BLaER1 treated with 17β-estradiol and CSF1 and Interleukin-3, amounts not matched to agents 10 nM and 100 nM (cell line): Measurements from ENCODE around the gene MPHOSPH9.

Source experiments
- H3K27ac ChIP-seq, 11 experiments: shearing (Covaris generic); formaldehyde crosslinking; 2 replicates each; pipeline ENCODE4 v1.8.1; 2022
- H3K27me3 ChIP-seq, 11 experiments: shearing (Covaris generic); formaldehyde crosslinking; 2 replicates each; pipeline ENCODE4 v1.8.1; 2022
- H3K36me3 ChIP-seq, 11 experiments: shearing (Covaris generic); formaldehyde crosslinking; 2 replicates each; pipeline ENCODE4 v1.8.1; 2022
- H3K4me1 ChIP-seq, 10 experiments: shearing (Covaris generic); formaldehyde crosslinking; 2 replicates each; pipeline ENCODE4 v1.8.1; 2022
- H3K4me2 ChIP-seq, 11 experiments: shearing (Covaris generic); formaldehyde crosslinking; 2 replicates each; pipeline ENCODE4 v1.8.1; 2022
- H3K4me3 ChIP-seq, 10 experiments: shearing (Covaris generic); formaldehyde crosslinking; 2 replicates each; pipeline ENCODE4 v1.8.1; 2022
- H3K9ac ChIP-seq, 11 experiments: shearing (Covaris generic); formaldehyde crosslinking; 2 replicates each; pipeline ENCODE4 v1.8.1; 2022
- H3K9me3 ChIP-seq, 11 experiments: shearing (Covaris generic); formaldehyde crosslinking; replicated peaks in 1 of 11; 2 replicates each; pipeline ENCODE4 v1.8.1; 2022
- H4K20me1 ChIP-seq, 11 experiments: shearing (Covaris generic); formaldehyde crosslinking; 2 replicates each; pipeline ENCODE4 v1.8.1; 2022
- Cebpa-rat ChIP-seq, 11 experiments: shearing (Covaris generic); IDR thresholded peaks; 2 replicates each; pipeline ENCODE4 v1.8.1; 2022

The MPHOSPH9 gene

DNA sequence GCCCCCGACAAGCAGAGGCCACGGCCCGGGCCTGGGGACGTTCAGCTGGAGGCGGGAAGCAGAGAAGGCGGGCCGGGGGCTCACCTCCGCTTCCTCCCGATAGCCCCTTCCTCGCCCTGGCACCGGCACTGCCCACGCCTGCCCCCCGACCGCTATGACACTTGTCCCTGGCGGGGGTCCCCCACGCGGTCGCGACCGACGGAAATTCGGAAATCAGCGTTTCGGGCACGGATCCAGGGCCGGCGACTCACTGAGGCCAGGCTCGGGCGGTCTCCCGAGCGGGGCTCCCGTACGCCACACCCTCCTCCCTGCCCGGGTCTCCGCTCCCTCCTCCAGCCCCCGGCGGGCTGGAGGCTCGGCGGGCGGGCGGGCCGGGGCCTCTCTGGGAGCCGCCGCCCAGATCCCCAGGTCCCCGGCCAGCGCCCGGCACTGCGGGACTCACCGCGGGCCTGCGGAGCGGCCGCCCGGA is 82.6 kb downstream of the MPHOSPH9 start:
- H3K4me1 ChIP-seq = peaks cover 30 to 58% (median 42%) of the 10 kb centered on the region in 10 experiments
- no peak for TF ChIP-seq Cebpa-rat (IDR thresholded peaks at IDR 0.05)
- H3K9ac ChIP-seq = peak overlapping the region; percentile 70 to 88 (median 81)
- H3K27ac ChIP-seq = peak overlapping the region; percentile 9 to 75 (median 69); a peak in 20 of 22 replicates
- H4K20me1 ChIP-seq = peaks cover 0 to 23% (median 0%) of the 10 kb centered on the region in 11 experiments; a peak in 6 of 22 replicates
- peaks cover 32 to 49% (median 44%) of the 10 kb centered on the region in 11 experiments for H3K27me3 ChIP-seq
- H3K4me2 ChIP-seq = peak overlapping the region; percentile 83 to 100 (median 99)
- H3K4me3 ChIP-seq = peak overlapping the region; percentile 66 to 82 (median 77)
- no peaks in the 10 kb centered on the region for H3K9me3 ChIP-seq
- H3K36me3 ChIP-seq = peaks cover 2 to 21% (median 11%) of the 10 kb centered on the region in 11 experiments; a peak in 20 of 22 replicates

DNA sequence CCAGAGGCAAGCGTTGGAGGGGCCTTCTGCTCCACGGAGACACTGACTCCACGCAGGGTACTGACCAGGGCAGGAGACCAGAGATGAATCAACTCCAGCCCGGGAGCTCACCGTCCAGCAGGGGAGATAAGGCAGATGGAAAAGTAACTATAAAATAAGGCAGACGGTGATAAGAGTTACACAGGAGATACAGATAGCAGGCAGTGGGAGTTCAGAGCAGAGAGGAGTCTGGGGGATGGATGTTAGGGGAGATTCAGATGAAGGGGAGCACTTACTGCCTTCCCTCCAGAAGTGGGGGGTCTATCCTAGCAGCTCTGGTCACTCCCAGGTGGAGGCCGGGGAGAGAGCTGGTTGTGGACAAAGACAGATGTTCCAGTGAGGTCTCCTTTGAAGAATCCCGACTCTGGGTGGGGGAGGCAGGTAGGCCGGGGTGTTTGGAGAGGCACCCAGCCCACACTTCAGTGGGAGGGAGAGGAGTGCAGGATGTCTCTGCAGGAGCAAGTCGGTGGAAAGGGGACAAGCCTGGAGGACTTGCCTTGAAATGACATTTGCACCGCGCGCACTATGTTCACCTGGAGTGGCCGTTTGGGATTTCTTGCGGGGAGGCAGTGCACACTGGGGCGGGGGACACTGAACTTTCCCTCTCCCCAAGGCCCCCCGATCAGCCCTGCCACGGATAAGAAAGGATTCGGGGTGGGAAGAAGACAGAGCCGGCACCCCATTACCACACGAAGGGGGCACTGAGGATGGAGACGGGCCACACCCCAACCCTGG is 83.3 kb downstream of the MPHOSPH9 start:
- Histone ChIP-seq H3K9ac (peak overlapping the region; percentile 70 to 88 (median 81)), H3K4me1 (peaks cover 30 to 65% (median 49%) of the 10 kb centered on the region in 10 experiments), H3K36me3 (peaks cover 0 to 15% (median 5%) of the 10 kb centered on the region in 11 experiments; a peak in 9 of 22 replicates), H3K27me3 (peaks cover 32 to 49% (median 44%) of the 10 kb centered on the region in 11 experiments), H3K4me3 (peak overlapping the region; percentile 66 to 82 (median 77)), H4K20me1 (peaks cover 0 to 23% (median 0%) of the 10 kb centered on the region in 11 experiments; a peak in 6 of 22 replicates), H3K4me2 (peak overlapping the region; percentile 83 to 100 (median 99)), H3K9me3 (no peaks in the 10 kb centered on the region), H3K27ac (peak overlapping the region in 10 of 11 experiments; percentile 9 to 75 (median 70); a peak in 17 of 22 replicates)
- no peak for TF ChIP-seq Cebpa-rat (IDR thresholded peaks at IDR 0.05)

DNA sequence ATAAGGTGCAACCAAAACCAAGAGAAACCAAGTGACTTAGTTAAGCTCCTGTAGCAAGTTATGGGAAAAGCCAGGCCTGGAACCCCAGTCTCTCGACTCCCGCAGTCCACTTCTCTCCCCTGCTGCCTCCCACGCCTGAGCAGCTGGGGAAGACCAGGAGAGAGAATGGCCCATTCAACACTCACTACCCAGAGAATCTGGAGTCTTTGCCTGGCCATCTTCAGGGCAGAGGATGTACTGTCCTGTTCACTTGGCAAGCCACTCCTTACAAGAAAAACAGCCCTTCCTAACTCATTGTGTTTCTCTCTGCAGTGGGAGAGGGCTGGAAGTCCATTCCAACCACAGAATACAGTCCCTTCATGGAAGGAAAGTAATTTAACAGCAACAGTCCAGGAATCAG is 83.9 kb downstream of the MPHOSPH9 start:
- peaks cover 0 to 9% (median 5%) of the 10 kb centered on the region in 11 experiments; a peak in 7 of 22 replicates for H3K36me3 ChIP-seq
- no peak for TF ChIP-seq Cebpa-rat (IDR thresholded peaks at IDR 0.05)
- peak overlapping the region; percentile 83 to 100 (median 99) for H3K4me2 ChIP-seq
- peak overlapping the region in 4 of 11 experiments; percentile 81 to 88 (median 86); a peak in 7 of 22 replicates for H3K9ac ChIP-seq
- no peak overlapping the region for H3K27ac ChIP-seq
- H3K4me3 ChIP-seq = peak overlapping the region in 5 of 10 experiments; percentile 68 to 82 (median 74); a peak in 8 of 20 replicates
- H4K20me1 ChIP-seq = peaks cover 0 to 23% (median 0%) of the 10 kb centered on the region in 11 experiments; a peak in 6 of 22 replicates
- peaks cover 32 to 71% (median 55%) of the 10 kb centered on the region in 10 experiments for H3K4me1 ChIP-seq
- H3K9me3 ChIP-seq = no peaks in the 10 kb centered on the region
- peaks cover 32 to 49% (median 44%) of the 10 kb centered on the region in 11 experiments for H3K27me3 ChIP-seq

DNA sequence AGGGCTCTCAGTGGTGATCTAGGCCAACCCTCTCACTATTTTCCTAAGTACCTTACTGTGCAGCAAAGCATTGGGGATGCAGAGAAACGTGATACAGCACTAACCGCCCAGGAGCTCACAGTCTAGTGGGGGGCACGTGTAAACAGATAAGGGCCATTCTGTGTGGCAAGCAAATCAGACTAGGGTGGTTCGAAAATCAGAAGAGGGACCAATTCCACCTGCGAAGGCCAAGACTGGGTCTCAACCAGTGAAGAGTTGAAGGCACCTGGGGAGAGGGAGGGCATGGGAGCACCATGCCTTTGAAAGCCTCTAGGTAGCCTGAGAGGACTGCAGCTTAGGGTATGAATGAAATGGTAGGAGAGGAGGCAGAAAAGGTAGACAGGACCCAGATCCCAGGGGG is 84.3 kb downstream of the MPHOSPH9 start:
- H3K4me3 ChIP-seq = peak overlapping the region in 1 of 10 experiments; percentile 74; a peak in 3 of 20 replicates
- H3K9me3 ChIP-seq = no peaks in the 10 kb centered on the region
- no peak for TF ChIP-seq Cebpa-rat (IDR thresholded peaks at IDR 0.05)

DNA sequence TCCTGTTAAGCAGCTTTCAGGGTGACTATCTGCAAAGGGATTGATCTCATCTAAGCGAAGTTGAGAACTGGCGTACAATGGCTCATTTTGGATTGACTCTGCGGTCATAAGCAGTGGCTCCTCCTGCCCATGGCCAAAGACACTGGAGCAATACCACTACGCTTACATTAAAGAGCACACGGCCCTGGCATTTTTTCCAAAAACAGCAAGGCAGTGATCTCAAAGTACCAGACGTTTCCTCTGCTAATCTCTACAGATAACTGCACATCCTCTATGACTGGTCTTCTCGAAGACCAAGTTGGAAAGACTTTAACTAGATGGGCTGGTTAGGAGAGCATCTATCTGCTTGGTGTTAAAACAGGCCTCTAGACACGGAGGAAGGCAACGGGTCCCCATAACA is 84.7 kb downstream of the MPHOSPH9 start:
- Histone ChIP-seq H3K27ac (no peak overlapping the region), H4K20me1 (peaks cover 0 to 23% (median 0%) of the 10 kb centered on the region in 11 experiments; a peak in 6 of 22 replicates), H3K9me3 (no peaks in the 10 kb centered on the region), H3K4me2 (peak overlapping the region; percentile 31 to 100 (median 98); a peak in 20 of 22 replicates), H3K4me1 (peaks cover 41 to 79% (median 63%) of the 10 kb centered on the region in 10 experiments), H3K4me3 (peak overlapping the region in 1 of 10 experiments; percentile 74; a peak in 1 of 20 replicates), H3K36me3 (peaks cover 0 to 2% (median 0%) of the 10 kb centered on the region in 11 experiments; a peak in 2 of 22 replicates), H3K9ac (no peak overlapping the region), H3K27me3 (peaks cover 32 to 49% (median 44%) of the 10 kb centered on the region in 11 experiments)
- TF ChIP-seq Cebpa-rat (IDR thresholded peaks at IDR 0.05) = no peak

More for the DNA sequence above, 84.3 kb downstream of the MPHOSPH9 start:
- H3K27ac ChIP-seq = no peak overlapping the region
- H3K27me3 ChIP-seq = peaks cover 32 to 49% (median 44%) of the 10 kb centered on the region in 11 experiments
- peaks cover 0 to 23% (median 0%) of the 10 kb centered on the region in 11 experiments; a peak in 6 of 22 replicates for H4K20me1 ChIP-seq
- peaks cover 37 to 75% (median 59%) of the 10 kb centered on the region in 10 experiments for H3K4me1 ChIP-seq
- H3K9ac ChIP-seq = peak overlapping the region in 2 of 11 experiments; percentile 1 to 88; a peak in 3 of 22 replicates
- H3K4me2 ChIP-seq = peak overlapping the region; percentile 31 to 100 (median 98); a peak in 18 of 22 replicates
- peaks cover 0 to 6% (median 1%) of the 10 kb centered on the region in 11 experiments; a peak in 6 of 22 replicates for H3K36me3 ChIP-seq

DNA sequence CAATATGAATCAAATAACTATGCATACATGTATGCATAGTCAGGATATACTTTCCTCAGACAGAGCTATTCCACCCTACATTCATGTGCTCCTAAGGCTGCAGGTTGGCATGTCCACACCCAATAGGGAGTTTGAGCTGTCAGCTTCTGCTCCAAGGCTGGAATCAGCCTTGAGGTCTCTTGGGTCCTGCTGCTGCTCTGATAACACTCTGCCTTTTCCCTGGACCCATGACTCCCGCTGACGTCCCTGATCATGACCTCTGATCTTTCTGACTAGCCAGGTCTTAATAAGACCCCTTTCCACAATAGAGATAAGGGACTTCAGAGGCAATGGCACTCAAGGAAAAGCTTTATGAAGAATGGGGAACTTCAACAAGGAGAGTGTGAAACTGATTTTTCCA is 87.7 kb downstream of the MPHOSPH9 start:
- Histone ChIP-seq H3K4me3 (no peak overlapping the region), H3K9me3 (no peaks in the 10 kb centered on the region), H3K4me1 (peaks cover 67 to 92% (median 82%) of the 10 kb centered on the region in 10 experiments), H3K36me3 (no peaks in the 10 kb centered on the region), H3K27ac (no peak overlapping the region), H3K27me3 (peaks cover 19 to 29% (median 25%) of the 10 kb centered on the region in 11 experiments), H3K4me2 (peak overlapping the region in 6 of 11 experiments; percentile 3 to 99 (median 94); a peak in 9 of 22 replicates), H3K9ac (no peak overlapping the region), H4K20me1 (peaks cover 0 to 23% (median 0%) of the 10 kb centered on the region in 11 experiments; a peak in 6 of 22 replicates)
- TF ChIP-seq Cebpa-rat (IDR thresholded peaks at IDR 0.05) = no peak

DNA sequence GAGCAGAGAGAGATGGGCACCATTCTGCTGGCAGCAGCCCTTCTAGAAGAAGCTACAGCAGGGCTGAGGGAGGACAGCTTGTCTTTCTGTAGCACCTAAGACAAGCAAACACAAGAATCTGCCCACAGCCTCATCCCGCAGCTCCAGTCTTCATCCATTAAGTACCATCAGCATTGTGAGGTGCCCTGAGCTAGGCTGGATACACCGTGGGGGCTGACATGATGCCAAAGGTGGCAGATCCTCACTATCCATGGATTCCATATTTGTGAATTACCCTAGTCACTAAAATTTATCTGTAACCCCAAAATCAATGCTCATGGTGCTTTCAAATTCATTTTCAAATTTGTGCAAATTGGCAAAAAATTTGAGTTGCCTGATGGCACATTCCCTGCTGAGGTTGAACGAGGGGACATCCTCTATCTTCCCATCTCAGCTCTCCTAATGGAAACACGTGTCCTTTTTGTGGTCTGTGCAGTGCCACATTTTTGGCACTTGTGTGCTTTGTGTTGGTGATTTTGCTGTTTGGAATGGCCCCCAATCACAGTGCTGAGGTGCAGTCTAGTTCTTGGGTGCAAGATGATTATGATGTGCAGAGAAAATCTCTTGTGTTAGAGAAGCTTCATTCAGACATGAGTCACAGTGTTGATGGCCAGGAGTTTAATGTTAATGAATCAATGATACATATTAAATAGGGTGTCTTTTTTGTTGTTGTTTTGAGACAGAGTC is 89.0 kb downstream of the MPHOSPH9 start:
- Histone ChIP-seq H3K27ac (peak overlapping the region; percentile 2 to 83 (median 71); a peak in 20 of 22 replicates), H3K4me2 (peak overlapping the region; percentile 79 to 99 (median 92)), H3K4me3 (peak overlapping the region in 6 of 10 experiments; percentile 35 to 53 (median 44); a peak in 8 of 20 replicates), H3K36me3 (no peaks in the 10 kb centered on the region), H3K27me3 (peaks cover 6 to 16% (median 12%) of the 10 kb centered on the region in 11 experiments), H3K4me1 (peaks cover 60 to 90% (median 79%) of the 10 kb centered on the region in 10 experiments), H4K20me1 (peaks cover 0 to 10% (median 0%) of the 10 kb centered on the region in 11 experiments; a peak in 5 of 22 replicates), H3K9ac (peak overlapping the region; percentile 14 to 77 (median 69); a peak in 19 of 22 replicates), H3K9me3 (no peaks in the 10 kb centered on the region)
- no peak for TF ChIP-seq Cebpa-rat (IDR thresholded peaks at IDR 0.05)
